Measurements from ENCODE around the gene GOLGA1.

Gene GOLGA1

GRCh38 chr9:124871156-124871561, 69.7 kb downstream of the GOLGA1 start:
- H3K27me3 ChIP-seq (ENCODE audit: insufficient read depth, poor library complexity, severe bottlenecking): no peaks in the 10 kb centered on the region
- H3K4me3 ChIP-seq (replicated peaks; ENCODE audit: insufficient read depth, low read length): peak overlapping the region; percentile 73
- no peak for TF ChIP-seq GABPA (IDR thresholded peaks at IDR 0.05; ENCODE audit: low read depth)
- TF ChIP-seq SPI1 (IDR thresholded peaks at IDR 0.05; ENCODE audit: borderline replicate concordance, low read depth): peak; percentile 56; the same call in 1 of the 2 replicates
- TF ChIP-seq CTCF (IDR thresholded peaks at IDR 0.05; ENCODE audit: insufficient read depth, low read length): no peak
- TF ChIP-seq REST (IDR thresholded peaks at IDR 0.05; ENCODE audit: insufficient replicate concordance, low read depth): peak; percentile 3
- TF ChIP-seq POLR2AphosphoS5 (IDR thresholded peaks at IDR 0.05; ENCODE audit: low read depth): no peak
- peak in 1 of 2 experiments; percentile 57 for DNase-seq (ENCODE audit: low read depth in 1 of 2, low spot score in 1 of 2)
- peak overlapping the region; percentile 95 for H3K27ac ChIP-seq (replicated peaks)

- no peaks in the 10 kb centered on the region for H3K27me3 ChIP-seq (ENCODE audit: insufficient read depth, poor library complexity, severe bottlenecking)
- peak overlapping the region; percentile 95 for H3K27ac ChIP-seq (replicated peaks)
- peak in 1 of 2 experiments; percentile 13 for DNase-seq (ENCODE audit: low read depth in 1 of 2, low spot score in 1 of 2)
- peak overlapping the region; percentile 73 for H3K4me3 ChIP-seq (replicated peaks; ENCODE audit: insufficient read depth, low read length)
- TF ChIP-seq POLR2AphosphoS5 (IDR thresholded peaks at IDR 0.05; ENCODE audit: low read depth) (no peak), REST (IDR thresholded peaks at IDR 0.05; ENCODE audit: insufficient replicate concordance, low read depth) (peak; percentile 73), GABPA (IDR thresholded peaks at IDR 0.05; ENCODE audit: low read depth) (no peak)
Measured at GRCh38 chr9:124870723-124871122, 70.2 kb downstream of the GOLGA1 start.

GRCh38 chr9:124869986-124870560, 70.8 kb downstream of the GOLGA1 start:
- TF ChIP-seq GABPA (IDR thresholded peaks at IDR 0.05; ENCODE audit: low read depth): peak; percentile 52; the same call in 1 of the 2 replicates
- TF ChIP-seq SPI1 (IDR thresholded peaks at IDR 0.05; ENCODE audit: borderline replicate concordance, low read depth): no peak
- peak overlapping the region; percentile 95 for H3K27ac ChIP-seq (replicated peaks)
- DNase-seq (ENCODE audit: low read depth in 1 of 2, low spot score in 1 of 2): peak in 1 of 2 experiments; percentile 44
- no peaks in the 10 kb centered on the region for H3K27me3 ChIP-seq (ENCODE audit: insufficient read depth, poor library complexity, severe bottlenecking)
- peak overlapping the region; percentile 73 for H3K4me3 ChIP-seq (replicated peaks; ENCODE audit: insufficient read depth, low read length)

GRCh38 chr9:124869466-124869985, 71.4 kb downstream of the GOLGA1 start:
- no peaks in the 10 kb centered on the region for H3K27me3 ChIP-seq (ENCODE audit: insufficient read depth, poor library complexity, severe bottlenecking)
- peak overlapping the region; percentile 95 for H3K27ac ChIP-seq (replicated peaks)
- H3K4me3 ChIP-seq (replicated peaks; ENCODE audit: insufficient read depth, low read length): peak overlapping the region; percentile 73
- no peak for TF ChIP-seq REST (IDR thresholded peaks at IDR 0.05; ENCODE audit: insufficient replicate concordance, low read depth)
- peak in 1 of 2 experiments; percentile 31 for DNase-seq (ENCODE audit: low read depth in 1 of 2, low spot score in 1 of 2)

All from HL-60 (cell line).